GM12892 (cell line): Measurements from ENCODE around the gene IP6K2.

Experiments
- POLR2A ChIP-seq: IDR thresholded peaks from 2 replicates; pipeline ENCODE4 v1.6.1; 2011; ENCODE audit warnings: low read depth, low read length, control low read depth
- POLR2AphosphoS5 ChIP-seq: IDR thresholded peaks from 2 replicates; pipeline ENCODE4 v1.6.1; 2011; ENCODE audit warnings: low read depth, low read length, control low read depth

- no peak for TF ChIP-seq POLR2A
- TF ChIP-seq POLR2AphosphoS5 = no peak
Measured at GRCh38 chr3:48639944-48640606, 76.9 kb downstream of the IP6K2 start.
